Endothelial cell (in vitro differentiated cells): Measurements from ENCODE around the gene KAT2B. TPM values are rescaled to one million over a fixed set of nuclear protein-coding genes. Genes with fewer than 3 reads are reported as not detected.
"Not testable (repeated sequence)": the region's sequence is repeated elsewhere in the genome, so short reads cannot be mapped to it uniquely, and the experiment has no call there.

Experiments
- DNase-seq: peaks from one replicate; pipeline ENCODE4 v3.0.0; 2021; ENCODE audit warnings: low spot score
- H3K27ac Mint-ChIP-seq: one replicate; pipeline ENCODE4 v1.8.0; 2021; ENCODE audit warnings: mixed read lengths, inconsistent platforms; ENCODE audit not compliant: unreplicated experiment
- H3K27me3 Mint-ChIP-seq: one replicate; pipeline ENCODE4 v1.8.0; 2021; ENCODE audit warnings: mild to moderate bottlenecking, moderate library complexity, mixed read lengths, inconsistent platforms; ENCODE audit not compliant: unreplicated experiment
- H3K36me3 Mint-ChIP-seq: one replicate; pipeline ENCODE4 v1.8.0; 2021; ENCODE audit warnings: mild to moderate bottlenecking, low read depth, mixed read lengths, inconsistent platforms; ENCODE audit not compliant: unreplicated experiment
- H3K4me1 Mint-ChIP-seq: one replicate; pipeline ENCODE4 v1.8.0; 2021; ENCODE audit warnings: mild to moderate bottlenecking, mixed read lengths, inconsistent platforms; ENCODE audit not compliant: unreplicated experiment
- H3K4me3 Mint-ChIP-seq: one replicate; pipeline ENCODE4 v1.8.0; 2021; ENCODE audit warnings: mild to moderate bottlenecking, mixed read lengths, inconsistent platforms; ENCODE audit not compliant: unreplicated experiment
- H3K9me3 Mint-ChIP-seq: one replicate; pipeline ENCODE4 v1.8.0; 2021; ENCODE audit warnings: mixed read lengths, inconsistent platforms; ENCODE audit not compliant: unreplicated experiment
- total RNA-seq: library from RNA; stranded (reverse); fragmentation: NEBNext Ultra II Directional; extraction: Animal tissue kit (Norgen Biotek cat#: 25700); gene quantifications from one replicate; pipeline ENCODE4 v1.2.1, GENCODE V29; 2021; ENCODE audit not compliant: unreplicated experiment
- TF ChIP-seq, protein P1 (sequence below): fragments of 200-600 bp; sonication (generic); IDR thresholded peaks from one replicate; pipeline ENCODE4 v1.5.0; 2021; ENCODE audit warnings: antibody characterized with exemption; ENCODE audit not compliant: unreplicated experiment

KAT2B gene
- total RNA-seq, 1 donor from 2014 or later, result 15.9 TPM

DNA sequence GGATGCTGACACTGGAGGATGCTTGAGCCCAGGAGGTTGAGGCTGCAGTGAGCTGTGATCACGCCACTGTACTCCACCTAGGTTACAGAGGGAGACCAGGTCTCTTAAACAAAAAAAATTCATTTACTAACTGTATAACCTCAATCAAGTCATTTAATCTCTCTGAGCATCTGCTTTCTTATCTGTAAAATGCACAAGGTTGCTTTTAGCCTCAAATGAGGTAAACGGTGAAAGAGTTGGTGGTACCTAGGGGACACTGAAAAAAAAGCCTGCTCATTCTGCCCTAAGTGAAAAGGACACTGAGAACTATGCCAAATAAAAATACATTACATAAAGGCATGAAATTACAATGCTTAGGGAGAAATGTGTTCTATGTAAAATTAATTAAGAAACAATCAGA is 31.6 kb upstream of the KAT2B start:
- no peaks in the 10 kb centered on the region for H3K36me3 Mint-ChIP-seq
- peaks cover 2% of the 10 kb centered on the region for H3K27me3 Mint-ChIP-seq
- no peak overlapping the region for H3K4me3 Mint-ChIP-seq
- no peaks in the 10 kb centered on the region for H3K4me1 Mint-ChIP-seq
- H3K9me3 Mint-ChIP-seq, result no peaks in the 10 kb centered on the region
- H3K27ac Mint-ChIP-seq, result no peak overlapping the region
- DNase-seq, result no peak
- TF ChIP-seq, protein P1, sequence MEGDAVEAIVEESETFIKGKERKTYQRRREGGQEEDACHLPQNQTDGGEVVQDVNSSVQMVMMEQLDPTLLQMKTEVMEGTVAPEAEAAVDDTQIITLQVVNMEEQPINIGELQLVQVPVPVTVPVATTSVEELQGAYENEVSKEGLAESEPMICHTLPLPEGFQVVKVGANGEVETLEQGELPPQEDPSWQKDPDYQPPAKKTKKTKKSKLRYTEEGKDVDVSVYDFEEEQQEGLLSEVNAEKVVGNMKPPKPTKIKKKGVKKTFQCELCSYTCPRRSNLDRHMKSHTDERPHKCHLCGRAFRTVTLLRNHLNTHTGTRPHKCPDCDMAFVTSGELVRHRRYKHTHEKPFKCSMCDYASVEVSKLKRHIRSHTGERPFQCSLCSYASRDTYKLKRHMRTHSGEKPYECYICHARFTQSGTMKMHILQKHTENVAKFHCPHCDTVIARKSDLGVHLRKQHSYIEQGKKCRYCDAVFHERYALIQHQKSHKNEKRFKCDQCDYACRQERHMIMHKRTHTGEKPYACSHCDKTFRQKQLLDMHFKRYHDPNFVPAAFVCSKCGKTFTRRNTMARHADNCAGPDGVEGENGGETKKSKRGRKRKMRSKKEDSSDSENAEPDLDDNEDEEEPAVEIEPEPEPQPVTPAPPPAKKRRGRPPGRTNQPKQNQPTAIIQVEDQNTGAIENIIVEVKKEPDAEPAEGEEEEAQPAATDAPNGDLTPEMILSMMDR, result no peak

DNA sequence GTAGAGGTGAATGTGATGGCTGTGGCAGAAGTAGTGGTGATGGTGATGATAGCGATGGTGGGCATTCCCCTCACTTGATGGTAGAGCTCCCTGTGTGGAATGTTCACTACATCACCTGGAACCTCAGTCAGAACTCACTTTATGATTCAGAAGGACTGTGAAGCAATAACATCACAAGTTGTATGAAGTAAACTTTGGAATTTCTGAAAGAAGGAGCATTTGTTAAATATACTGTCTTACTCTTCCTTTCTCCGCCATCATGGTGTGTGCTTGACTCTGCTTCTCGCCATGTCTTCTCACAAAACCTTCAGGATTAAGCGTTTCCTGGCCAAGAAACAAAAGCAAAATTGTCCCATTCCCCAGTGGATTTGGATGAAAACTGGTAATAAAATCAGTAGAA is 28.1 kb upstream of the KAT2B start, which contains the start of gene PP2D1:
TSS of gene PP2D1 (minus strand) at position 101 of the 400 bp plus-strand sequence. CDS start 192 bp downstream, outside the sequence.
- no peaks in the 10 kb centered on the region for H3K9me3 Mint-ChIP-seq
- TF ChIP-seq, protein P1, result no peak
- DNase-seq, result no peak
- H3K27ac Mint-ChIP-seq, result no peak within 1 kb of the TSS
- H3K36me3 Mint-ChIP-seq, result no peaks in the 10 kb centered on the region
- H3K27me3 Mint-ChIP-seq, result no peaks in the 10 kb centered on the region
- no peaks in the 10 kb centered on the region for H3K4me1 Mint-ChIP-seq
- H3K4me3 Mint-ChIP-seq, result no peak within 1 kb of the TSS

DNA sequence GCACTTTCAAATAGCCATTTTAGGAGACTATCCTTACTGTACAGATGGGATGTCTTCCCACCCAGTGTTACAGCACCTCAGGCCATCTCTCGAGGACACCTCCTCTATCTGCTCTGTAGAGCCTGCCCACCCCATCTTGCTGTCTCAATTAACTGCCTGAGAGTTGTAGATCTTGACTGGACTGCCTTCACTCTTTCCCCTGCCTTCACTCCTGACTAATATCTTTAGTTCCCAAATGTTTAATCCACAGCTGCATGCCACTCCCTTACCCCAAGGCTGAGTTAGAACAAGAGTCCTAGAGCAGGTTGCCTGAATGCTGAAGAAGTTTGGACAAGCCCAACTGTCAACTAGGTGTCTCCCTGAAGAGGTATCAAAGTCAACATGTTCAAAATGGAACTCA is 26.9 kb upstream of the KAT2B start:
- Mint-ChIP-seq H3K27me3 (no peaks in the 10 kb centered on the region), H3K9me3 (no peaks in the 10 kb centered on the region), H3K4me1 (no peaks in the 10 kb centered on the region), H3K36me3 (no peaks in the 10 kb centered on the region), H3K4me3 (no peak overlapping the region), H3K27ac (no peak overlapping the region)
- DNase-seq, result no peak
- TF ChIP-seq, protein P1, result no peak

DNA sequence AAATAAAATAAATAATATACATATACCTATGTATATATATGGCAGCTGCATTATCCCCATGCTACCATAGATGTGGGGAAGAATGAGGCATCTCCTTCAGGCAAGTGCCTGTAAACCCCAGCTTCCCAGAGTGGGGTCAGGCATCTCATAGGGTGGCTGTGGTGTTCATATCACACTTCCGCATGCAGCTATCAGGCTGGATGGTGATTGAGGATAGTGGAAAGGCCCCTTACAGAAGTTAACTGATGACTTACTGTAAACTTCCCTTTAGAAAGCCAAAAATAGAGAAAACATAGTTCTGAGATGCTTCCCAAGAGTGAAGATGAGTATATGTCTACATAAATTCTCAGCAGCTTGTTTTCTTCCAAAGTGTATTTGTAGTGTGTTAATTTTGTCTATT is 24.7 kb upstream of the KAT2B start:
- H3K27me3 Mint-ChIP-seq, result no peaks in the 10 kb centered on the region
- no peak overlapping the region for H3K27ac Mint-ChIP-seq
- TF ChIP-seq, protein P1, result no peak

DNA sequence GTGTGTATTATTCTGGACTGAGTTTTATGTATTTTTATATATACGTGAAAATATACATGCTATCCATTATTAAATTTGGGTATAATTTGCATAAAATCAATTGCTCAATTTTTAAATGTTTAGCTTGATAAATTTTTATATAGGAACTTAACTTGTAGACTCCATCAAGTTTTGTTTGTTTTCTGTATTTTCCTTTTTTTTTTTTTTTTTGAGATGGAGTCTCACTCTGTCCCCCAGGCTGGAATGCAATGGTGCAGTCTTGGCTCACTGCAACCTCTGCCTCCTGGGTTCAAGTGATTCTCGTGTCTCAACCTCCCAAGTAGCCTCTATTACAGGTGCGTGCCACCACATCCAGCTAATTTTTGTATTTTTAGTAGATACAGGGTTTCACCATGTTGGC is 24.2 kb upstream of the KAT2B start:
- H3K36me3 Mint-ChIP-seq, H3K9me3 Mint-ChIP-seq, H3K27me3 Mint-ChIP-seq, H3K4me3 Mint-ChIP-seq, H3K27ac Mint-ChIP-seq, DNase-seq, H3K4me1 Mint-ChIP-seq: not testable (repeated sequence)

More for the DNA sequence above, 24.7 kb upstream of the KAT2B start:
- H3K4me1 Mint-ChIP-seq, result no peaks in the 10 kb centered on the region
- no peaks in the 10 kb centered on the region for H3K9me3 Mint-ChIP-seq
- no peak overlapping the region for H3K4me3 Mint-ChIP-seq
- DNase-seq, result no peak
- no peaks in the 10 kb centered on the region for H3K36me3 Mint-ChIP-seq
